Mesenchymal stem cell (in vitro differentiated cells and primary cell): Measurements from ENCODE around the gene FETUB.

Source experiments
- DNase-seq: peaks from one replicate; pipeline ENCODE4 v3.0.0-alpha.2; 2013
- H2AFZ ChIP-seq: one replicate; pipeline ENCODE4 v1.6.1; 2013; ENCODE audit warnings: low read depth, mild to moderate bottlenecking, control low read depth, inconsistent platforms, low read length, moderate library complexity
- H2AK5ac ChIP-seq: 2 replicates; pipeline ENCODE4 v1.6.1; 2013; ENCODE audit warnings: low read length, moderate library complexity, mild to moderate bottlenecking, inconsistent platforms; ENCODE audit not compliant: severe bottlenecking
- H2BK120ac ChIP-seq: one replicate; pipeline ENCODE4 v1.6.1; 2013; ENCODE audit warnings: low read depth, mild to moderate bottlenecking, inconsistent platforms, low read length, moderate library complexity
- H2BK12ac ChIP-seq, 2 experiments: one replicate each; pipeline ENCODE4 v1.6.1; 2013; ENCODE audit warnings: inconsistent platforms in 2 of 2, low read length in 2 of 2, mild to moderate bottlenecking in 2 of 2, moderate library complexity in 2 of 2, control low read depth in 1 of 2
- H2BK15ac ChIP-seq: one replicate; pipeline ENCODE4 v1.6.1; 2013; ENCODE audit warnings: mild to moderate bottlenecking, low read depth, inconsistent platforms; ENCODE audit not compliant: poor library complexity, severe bottlenecking
- H2BK5ac ChIP-seq: 2 replicates; pipeline ENCODE4 v1.6.1; 2013; ENCODE audit warnings: low read depth, mild to moderate bottlenecking, low read length, control low read depth, inconsistent platforms; ENCODE audit not compliant: poor library complexity, severe bottlenecking
- H3K14ac ChIP-seq, 2 experiments: one replicate each; pipeline ENCODE4 v1.6.1; 2013; ENCODE audit warnings: inconsistent platforms in 2 of 2, low read length in 2 of 2, control low read depth in 1 of 2, mild to moderate bottlenecking in 1 of 2, moderate library complexity in 1 of 2
- H3K18ac ChIP-seq, 2 experiments: one replicate each; pipeline ENCODE4 v1.6.1; 2013; ENCODE audit warnings: inconsistent platforms in 2 of 2, low read length in 2 of 2, control low read depth in 1 of 2, low read depth in 1 of 2, mild to moderate bottlenecking in 1 of 2
- H3K23ac ChIP-seq, 2 experiments: one replicate each; pipeline ENCODE4 v1.6.1; 2013; ENCODE audit warnings: inconsistent platforms in 2 of 2, low read length in 2 of 2, mild to moderate bottlenecking in 2 of 2, moderate library complexity in 2 of 2, control low read depth in 1 of 2
- H3K27ac ChIP-seq: 2 replicates; pipeline ENCODE4 v1.5.1; 2013; ENCODE audit warnings: mild to moderate bottlenecking, moderate library complexity, low read length, control low read depth, inconsistent platforms; ENCODE audit not compliant: poor library complexity, severe bottlenecking
- H3K27me3 ChIP-seq, 2 experiments: 2 replicates each; pipeline versions ENCODE4 v1.6.1 to v1.7.0; 2013; ENCODE audit warnings: low read length in 2 of 2, mild to moderate bottlenecking in 2 of 2, moderate library complexity in 2 of 2, control low read depth in 1 of 2, inconsistent platforms in 1 of 2; ENCODE audit not compliant: control insufficient read depth in 1 of 2, insufficient read depth in 1 of 2
- H3K36me3 ChIP-seq, 2 experiments: 2 replicates each; pipeline versions ENCODE4 v1.6.1 to v1.7.0; 2013; ENCODE audit warnings: low read length in 2 of 2, control low read depth in 1 of 2, inconsistent platforms in 1 of 2, low read depth in 1 of 2, mild to moderate bottlenecking in 1 of 2; ENCODE audit not compliant: insufficient read depth in 2 of 2, control insufficient read depth in 1 of 2
- H3K4ac ChIP-seq, 2 experiments: one replicate each; pipeline ENCODE4 v1.6.1; 2013; ENCODE audit warnings: inconsistent platforms in 2 of 2, low read length in 2 of 2, mild to moderate bottlenecking in 2 of 2, moderate library complexity in 2 of 2, control low read depth in 1 of 2, low read depth in 1 of 2
- H3K4me1 ChIP-seq: 2 replicates; pipeline ENCODE4 v1.6.1; 2013; ENCODE audit warnings: low read depth, low read length, control low read depth; ENCODE audit not compliant: control insufficient read depth, insufficient read depth
- H3K4me2 ChIP-seq: 2 replicates; pipeline ENCODE4 v1.6.1; 2013; ENCODE audit warnings: low read length, mild to moderate bottlenecking, inconsistent platforms; ENCODE audit not compliant: poor library complexity, severe bottlenecking
- H3K4me3 ChIP-seq, 2 experiments: 2 replicates each; pipeline versions ENCODE4 v1.5.1 to v1.7.0; 2013; ENCODE audit warnings: low read length in 2 of 2, mild to moderate bottlenecking in 2 of 2, control low read depth in 1 of 2, low read depth in 1 of 2; ENCODE audit not compliant: insufficient read depth in 1 of 2
- H3K79me1 ChIP-seq: replicated peaks from 2 replicates; pipeline ENCODE4 v1.6.1; 2013; ENCODE audit warnings: mild to moderate bottlenecking, control low read depth, low read length, inconsistent platforms; ENCODE audit not compliant: poor library complexity, severe bottlenecking
- H3K9ac ChIP-seq: 2 replicates; pipeline ENCODE4 v1.7.0; 2013; ENCODE audit warnings: mild to moderate bottlenecking, low read length, moderate library complexity
- H3K9me3 ChIP-seq: 2 replicates; pipeline ENCODE4 v1.7.0; 2013; ENCODE audit warnings: mild to moderate bottlenecking, low read length; ENCODE audit not compliant: control insufficient read depth
- H4K8ac ChIP-seq: one replicate; pipeline ENCODE4 v1.6.1; 2013; ENCODE audit warnings: inconsistent platforms, mild to moderate bottlenecking, low read length, moderate library complexity
- H4K91ac ChIP-seq: one replicate; pipeline ENCODE4 v1.6.1; 2013; ENCODE audit warnings: mild to moderate bottlenecking, low read length, inconsistent platforms
- WGBS: methylation state at CpG from one replicate; pipeline ENCODE4 v1.1.7; 2013; ENCODE audit warnings: mixed read lengths; 5-methylcytosine and 5-hydroxymethylcytosine counted together

Gene FETUB

GRCh38 chr3:186648851-186649250, 8.7 kb downstream of the FETUB start:
- Histone ChIP-seq H2AK5ac (no peak overlapping the region), H3K79me1 (no peaks in the 10 kb centered on the region), H2BK120ac (no peak overlapping the region), H3K27ac (no peak overlapping the region), H3K18ac (no peak overlapping the region), H4K91ac (no peak overlapping the region), H3K14ac (no peak overlapping the region), H3K4ac (no peak overlapping the region), H2BK12ac (no peak overlapping the region), H2BK5ac (no peak overlapping the region), H2BK15ac (no peak overlapping the region), H2AFZ (no peak overlapping the region), H3K4me1 (no peaks in the 10 kb centered on the region), H3K4me3 (no peak overlapping the region), H3K9me3 (no peaks in the 10 kb centered on the region), H3K4me2 (no peak overlapping the region), H3K9ac (no peak overlapping the region), H3K27me3 (peaks cover 27 to 41% of the 10 kb centered on the region in 2 experiments), H3K23ac (no peak overlapping the region), H4K8ac (no peak overlapping the region), H3K36me3 (no peaks in the 10 kb centered on the region)
- DNase-seq, result no peak
- WGBS, result 87% methylated on average over 1 of the region's 1 CpG

GRCh38 chr3:186651678-186652215, 11.5 kb downstream of the FETUB start:
- H3K23ac ChIP-seq, result no peak overlapping the region
- no peaks in the 10 kb centered on the region for H3K36me3 ChIP-seq
- no peak overlapping the region for H2AFZ ChIP-seq
- H3K79me1 ChIP-seq, result no peaks in the 10 kb centered on the region
- no peaks in the 10 kb centered on the region for H3K9me3 ChIP-seq
- H2BK5ac ChIP-seq, result no peak overlapping the region
- peaks cover 21 to 50% of the 10 kb centered on the region in 2 experiments for H3K27me3 ChIP-seq
- no peak overlapping the region for H3K18ac ChIP-seq
- WGBS, result 79% methylated on average over 3 of the region's 3 CpGs
- H2AK5ac ChIP-seq, result no peak overlapping the region
- H3K4ac ChIP-seq, result no peak overlapping the region
- no peak overlapping the region for H2BK15ac ChIP-seq
- H3K4me2 ChIP-seq, result no peak overlapping the region
- H3K4me3 ChIP-seq, result no peak overlapping the region
- H3K14ac ChIP-seq, result no peak overlapping the region
- H3K9ac ChIP-seq, result no peak overlapping the region
- H2BK12ac ChIP-seq, result no peak overlapping the region
- H3K27ac ChIP-seq, result no peak overlapping the region
- no peak overlapping the region for H4K8ac ChIP-seq
- H4K91ac ChIP-seq, result no peak overlapping the region
- no peak for DNase-seq
- H3K4me1 ChIP-seq, result peaks cover 2% of the 10 kb centered on the region
- H2BK120ac ChIP-seq, result no peak overlapping the region

GRCh38 chr3:186653080-186653707, 13.0 kb downstream of the FETUB start:
- WGBS, result 85% methylated on average over 7 of the region's 7 CpGs
- H2BK5ac ChIP-seq, result no peak overlapping the region

GRCh38 chr3:186653984-186654383, 13.8 kb downstream of the FETUB start:
- H3K27ac ChIP-seq, result no peak overlapping the region
- H3K9me3 ChIP-seq, result no peaks in the 10 kb centered on the region
- no peak overlapping the region for H2BK12ac ChIP-seq
- no peak overlapping the region for H3K18ac ChIP-seq
- H2BK15ac ChIP-seq, result no peak overlapping the region
- H2BK120ac ChIP-seq, result no peak overlapping the region
- H4K91ac ChIP-seq, result no peak overlapping the region
- peak overlapping the region; percentile 39 for H2AFZ ChIP-seq
- H3K27me3 ChIP-seq, result peaks cover 21 to 52% of the 10 kb centered on the region in 2 experiments
- H3K79me1 ChIP-seq, result no peaks in the 10 kb centered on the region
- no peak overlapping the region for H3K9ac ChIP-seq
- H3K36me3 ChIP-seq, result no peaks in the 10 kb centered on the region
- no peak overlapping the region for H2BK5ac ChIP-seq
- H3K14ac ChIP-seq, result no peak overlapping the region
- peak overlapping the region in 1 of 2 experiments; percentile 36 for H3K4me3 ChIP-seq
- H3K23ac ChIP-seq, result no peak overlapping the region
- 25% methylated on average over 6 of the region's 6 CpGs for WGBS
- H3K4me1 ChIP-seq, result peaks cover 2% of the 10 kb centered on the region
- H4K8ac ChIP-seq, result no peak overlapping the region
- peak; percentile 3 for DNase-seq
- H2AK5ac ChIP-seq, result no peak overlapping the region
- H3K4ac ChIP-seq, result no peak overlapping the region
- H3K4me2 ChIP-seq, result no peak overlapping the region

More at GRCh38 chr3:186653080-186653707, 13.0 kb downstream of the FETUB start:
- DNase-seq, result no peak
- peak overlapping the region; percentile 21 for H4K91ac ChIP-seq
- H3K79me1 ChIP-seq, result no peaks in the 10 kb centered on the region
- H3K4me2 ChIP-seq, result no peak overlapping the region
- no peak overlapping the region for H2BK15ac ChIP-seq
- H3K23ac ChIP-seq, result no peak overlapping the region
- no peak overlapping the region for H2AFZ ChIP-seq
- H3K9ac ChIP-seq, result no peak overlapping the region
- no peaks in the 10 kb centered on the region for H3K36me3 ChIP-seq
- no peak overlapping the region for H3K18ac ChIP-seq
- H2BK120ac ChIP-seq, result no peak overlapping the region
- peaks cover 2% of the 10 kb centered on the region for H3K4me1 ChIP-seq
- no peak overlapping the region for H3K14ac ChIP-seq
- no peak overlapping the region for H2BK12ac ChIP-seq
- H3K27me3 ChIP-seq, result peaks cover 21 to 50% of the 10 kb centered on the region in 2 experiments
- H3K4ac ChIP-seq, result no peak overlapping the region
- no peak overlapping the region for H3K4me3 ChIP-seq
- no peak overlapping the region for H4K8ac ChIP-seq
- no peaks in the 10 kb centered on the region for H3K9me3 ChIP-seq
- no peak overlapping the region for H2AK5ac ChIP-seq
- no peak overlapping the region for H3K27ac ChIP-seq
